H1 (cell line): ENCODE measurements around the gene CSRNP3. TPM values are rescaled to one million over a fixed set of nuclear protein-coding genes. Genes with fewer than 3 reads are reported as not detected.
A peak's percentile ranks its signal among the peaks of the same experiment; 100 is the strongest.

Experiments
- CTCF ChIA-PET: fragments of 300-600 bp; sonication (Branson Sonifier 250); formaldehyde crosslinking; loops from one replicate; lab custom pipeline; 2021; ENCODE audit not compliant: partially characterized antibody; lab: Charles Lee
- POLR2A ChIA-PET: fragments of 300-600 bp; sonication (Branson Sonifier 250); formaldehyde crosslinking; loops from one replicate; lab custom pipeline; 2021; ENCODE audit warnings: inconsistent platforms; ENCODE audit not compliant: partially characterized antibody; lab: Charles Lee
- DNase-seq, 2 experiments: peaks; one replicate each; pipeline versions ENCODE4 v3.0.0 to v3.0.0-alpha.2; 2010 to 2022; ENCODE audit warnings: low spot score in 2 of 2, low read depth in 1 of 2, mixed read lengths in 1 of 2
- FAIRE-seq: peaks from 2 replicates; lab custom pipeline; 2011; peaks lifted over from hg19 to GRCh38; lab: Jason Lieb, UNC
- H2AFZ ChIP-seq: 2 replicates; pipeline ENCODE4 v1.8.1; 2012; ENCODE audit warnings: low read length, inconsistent platforms
- H2AK5ac ChIP-seq: 2 replicates; pipeline ENCODE4 v1.6.1; 2013; ENCODE audit warnings: low read depth, low read length
- H2BK120ac ChIP-seq: replicated peaks from 2 replicates; pipeline ENCODE3; 2013; ENCODE audit warnings: low read depth, low read length, inconsistent platforms
- H2BK12ac ChIP-seq: 2 replicates; pipeline ENCODE4 v1.6.1; 2013; ENCODE audit warnings: low read depth, low read length
- H2BK15ac ChIP-seq: 2 replicates; pipeline ENCODE4 v1.6.1; 2013; ENCODE audit warnings: low read length
- H2BK20ac ChIP-seq: 2 replicates; pipeline ENCODE4 v1.6.1; 2013; ENCODE audit warnings: low read length
- H2BK5ac ChIP-seq: 2 replicates; pipeline ENCODE4 v1.6.1; 2013; ENCODE audit warnings: low read depth, low read length
- H3K14ac ChIP-seq: 2 replicates; pipeline ENCODE4 v1.6.1; 2013; ENCODE audit warnings: inconsistent platforms; ENCODE audit not compliant: insufficient read length
- H3K18ac ChIP-seq: 2 replicates; pipeline ENCODE4 v1.6.1; 2013; ENCODE audit warnings: low read length; ENCODE audit errors: extremely low read depth
- H3K23ac ChIP-seq: 2 replicates; pipeline ENCODE4 v1.6.1; 2013; ENCODE audit warnings: inconsistent platforms; ENCODE audit not compliant: insufficient read length
- H3K23me2 ChIP-seq: 2 replicates; pipeline ENCODE4 v1.6.1; 2013; ENCODE audit warnings: low read depth, low read length
- H3K27ac ChIP-seq: 2 replicates; pipeline ENCODE4 v1.6.1; 2011; ENCODE audit warnings: low read depth, low read length, inconsistent platforms
- H3K27me3 ChIP-seq, 4 experiments: replicated peaks in 1 of 4; 1 replicate in 1 of 4; 2 replicates in 3 of 4; pipeline versions ENCODE4 v1.6.1 to v1.8.1; 2011 to 2013; ENCODE audit warnings: low read length in 3 of 4, mild to moderate bottlenecking in 3 of 4, inconsistent platforms in 2 of 4, mixed read lengths in 2 of 4, moderate library complexity in 1 of 4; ENCODE audit not compliant: control insufficient read depth in 3 of 4, insufficient read depth in 3 of 4; ENCODE audit errors: extremely low read depth in 1 of 4
- H3K36me3 ChIP-seq, 4 experiments: 2 replicates each; pipeline versions ENCODE4 v1.6.1 to v1.8.1; 2011 to 2013; ENCODE audit warnings: mild to moderate bottlenecking in 4 of 4, low read length in 3 of 4, moderate library complexity in 2 of 4, control low read depth in 1 of 4, inconsistent platforms in 1 of 4; ENCODE audit not compliant: insufficient read depth in 4 of 4, control insufficient read depth in 2 of 4
- H3K4ac ChIP-seq: replicated peaks from 2 replicates; pipeline ENCODE3; 2013; ENCODE audit warnings: low read length, low read depth, mixed read lengths, inconsistent platforms; ENCODE audit not compliant: insufficient read length
- H3K4me1 ChIP-seq, 4 experiments: replicated peaks in 1 of 4; 1 replicate in 1 of 4; 2 replicates in 3 of 4; pipeline versions ENCODE4 v1.6.1 to v1.8.1; 2011 to 2013; ENCODE audit warnings: low read length in 3 of 4, inconsistent platforms in 2 of 4, mixed read lengths in 1 of 4; ENCODE audit not compliant: insufficient read depth in 4 of 4, control insufficient read depth in 3 of 4
- H3K4me2 ChIP-seq, 2 experiments: 2 replicates each; pipeline versions ENCODE4 v1.6.1 to v1.8.1; 2011 to 2013; ENCODE audit warnings: low read depth in 2 of 2, low read length in 2 of 2, control low read depth in 1 of 2, inconsistent platforms in 1 of 2, mild to moderate bottlenecking in 1 of 2; ENCODE audit not compliant: insufficient read depth in 1 of 2
- H3K4me3 ChIP-seq, 4 experiments: fragments of 200-600, 300-600 bp in 1 of 4; sonication (generic), shearing (Covaris generic), sonication (Bioruptor Twin) in 1 of 4; 2 replicates each; pipeline versions ENCODE4 v1.5.1 to v1.8.1; 2011 to 2016; ENCODE audit warnings: low read length in 4 of 4, low read depth in 3 of 4, control low read depth in 2 of 4, inconsistent platforms in 2 of 4, mild to moderate bottlenecking in 2 of 4, mixed read lengths in 1 of 4, moderate library complexity in 1 of 4; ENCODE audit not compliant: insufficient read depth in 2 of 4; ENCODE audit errors: extremely low read depth in 1 of 4
- H3K56ac ChIP-seq: replicated peaks from 2 replicates; pipeline ENCODE3; 2013; ENCODE audit warnings: low read depth, mild to moderate bottlenecking, mixed read lengths, low read length, inconsistent platforms; ENCODE audit not compliant: insufficient read length
- H3K79me1 ChIP-seq: 2 replicates; pipeline ENCODE4 v1.6.1; 2013; ENCODE audit warnings: low read depth, low read length, control low read depth
- H3K79me2 ChIP-seq, 2 experiments: 2 replicates each; pipeline versions ENCODE4 v1.6.1 to v1.8.1; 2012 to 2013; ENCODE audit warnings: low read length in 2 of 2, mild to moderate bottlenecking in 2 of 2, inconsistent platforms in 1 of 2; ENCODE audit not compliant: insufficient read depth in 2 of 2, control insufficient read depth in 1 of 2
- H3K9ac ChIP-seq, 4 experiments: replicated peaks in 1 of 4; 1 replicate in 1 of 4; 2 replicates in 3 of 4; pipeline versions ENCODE4 v1.6.1 to v1.8.1; 2011 to 2013; ENCODE audit warnings: low read depth in 3 of 4, low read length in 3 of 4, control low read depth in 2 of 4, mild to moderate bottlenecking in 2 of 4, moderate library complexity in 2 of 4, inconsistent platforms in 1 of 4; ENCODE audit errors: extremely low read depth in 1 of 4
- H3K9me3 ChIP-seq, 2 experiments: 2 replicates each; pipeline versions ENCODE4 v1.6.1 to v1.8.1; 2012 to 2013; ENCODE audit warnings: mild to moderate bottlenecking in 2 of 2, moderate library complexity in 2 of 2, control low read depth in 1 of 2, inconsistent platforms in 1 of 2, low read depth in 1 of 2, low read length in 1 of 2, mixed read lengths in 1 of 2; ENCODE audit not compliant: insufficient read depth in 2 of 2
- H4K20me1 ChIP-seq, 2 experiments: replicated peaks in 1 of 2; 2 replicates each; pipeline versions ENCODE3 to v1.8.1; 2011 to 2013; ENCODE audit warnings: inconsistent platforms in 2 of 2, low read length in 2 of 2, mild to moderate bottlenecking in 1 of 2; ENCODE audit not compliant: insufficient read depth in 2 of 2, control insufficient read depth in 1 of 2
- H4K5ac ChIP-seq: 2 replicates; pipeline ENCODE4 v1.6.1; 2013; ENCODE audit warnings: low read length, low read depth, mixed read lengths, inconsistent platforms; ENCODE audit not compliant: insufficient read length
- H4K8ac ChIP-seq: 2 replicates; pipeline ENCODE4 v1.8.0; 2013; ENCODE audit warnings: mild to moderate bottlenecking, moderate library complexity, low read length, inconsistent platforms; ENCODE audit not compliant: insufficient read depth; ENCODE audit errors: extremely low read depth
- H4K91ac ChIP-seq: replicated peaks from 2 replicates; pipeline ENCODE3; 2013; ENCODE audit warnings: low read length, mixed read lengths, inconsistent platforms; ENCODE audit not compliant: insufficient read length
- HDAC2 ChIP-seq, 2 experiments: fragments of 300-600 bp in 1 of 2; sonication (generic) in 1 of 2; IDR thresholded peaks; 2 replicates each; pipeline ENCODE4 v1.6.1; 2011 to 2012; ENCODE audit warnings: low read depth in 2 of 2, low read length in 2 of 2, mild to moderate bottlenecking in 2 of 2, moderate library complexity in 2 of 2, borderline replicate concordance in 1 of 2, inconsistent platforms in 1 of 2
- TEAD4 ChIP-seq: IDR thresholded peaks from 2 replicates; pipeline ENCODE4 v1.6.1; 2012; ENCODE audit warnings: low read depth, low read length, inconsistent platforms, mixed read lengths
- WGBS, 2 experiments: shearing (Covaris generic) in 1 of 2; methylation state at CpG; one replicate each; pipeline versions ENCODE4 v1.1.6 to v1.1.7; 2013 to 2015; ENCODE audit warnings: low lambda C conversion rate in 2 of 2, mixed read lengths in 2 of 2, inconsistent platforms in 1 of 2, low coverage in 1 of 2, missing lambda C conversion rate in 1 of 2; ENCODE audit not compliant: insufficient replicate concordance in 2 of 2, insufficient coverage in 1 of 2, insufficient read length in 1 of 2; ENCODE audit errors: extremely low coverage in 1 of 2, missing lambda C conversion rate in 1 of 2; 5-methylcytosine and 5-hydroxymethylcytosine counted together
- polyA plus RNA-seq, 7 experiments: library from polyadenylated mRNA; depleted of rRNA in 3 of 7; stranded (reverse) in 5 of 7; unstranded in 2 of 7; fragments of >200 nt in 5 of 7; fragments of 200-250 nt in 2 of 7; gene quantifications; 1 replicate in 5 of 7; 2 replicates in 1 of 7; 4 replicates in 1 of 7; pipeline versions ENCODE4 v1.2.1 to v1.2.3, GENCODE V29; 2011 to 2013; ENCODE audit warnings: missing spikeins in 2 of 7, mixed read lengths in 2 of 7
- total RNA-seq: library from RNA; stranded (reverse); fragmentation: NEBNext Ultra II Directional; extraction: Animal tissue kit (Norgen Biotek cat#: 25700); gene quantifications from 2 replicates; pipeline ENCODE4 v1.2.1, GENCODE V29; 2021

CSRNP3 gene
- total and polyA plus RNA-seq, 2 of the 8 experiments (the other 6 are each of a cell fraction or from before 2014, with no cell fraction given) = 1.3 to 6.5 TPM

DNA sequence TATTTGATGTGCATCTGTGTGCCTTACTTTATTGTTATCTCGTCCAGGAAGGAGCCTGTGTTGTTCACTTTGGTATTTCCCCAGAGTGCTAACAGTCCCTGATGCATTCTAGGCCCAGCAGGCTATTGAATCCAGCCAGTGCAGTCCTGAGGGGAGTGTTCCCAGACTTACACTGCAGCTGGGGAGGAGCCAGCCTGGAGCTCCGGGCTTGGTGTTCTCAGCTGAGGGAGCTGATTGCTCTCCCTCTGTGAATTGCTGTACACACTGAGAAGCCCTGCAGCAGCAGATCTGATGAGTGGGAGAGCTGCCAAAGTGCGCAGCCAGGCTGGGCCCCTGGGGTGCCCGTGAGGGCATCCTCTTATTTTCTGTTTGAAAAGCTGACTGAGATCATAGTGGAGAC, 165.4 kb downstream of the CSRNP3 start:
- CTCF ChIA-PET = interaction anchor here (1.5 kb wide), 1 partner anchor 144 kb away, joined by 3 read pairs; no protein-coding TSS in a partner anchor
- H2BK5ac ChIP-seq = 0 out of 2 replicates have a peak overlapping the region, but pooled peaks have one; percentile 14
- H2BK12ac ChIP-seq = no peak overlapping the region; the same call in 1 of the 2 replicates
- H3K18ac ChIP-seq = 0 out of 2 replicates have a peak overlapping the region, but pooled peaks have one; percentile 4
- H3K23ac ChIP-seq = no peak overlapping the region
- H2AK5ac ChIP-seq = no peak overlapping the region
- H3K4me2 ChIP-seq = peak overlapping the region; percentile 13 to 23; a peak in 2 of 4 replicates
- H3K79me2 ChIP-seq = no peaks in the 10 kb centered on the region
- H2BK120ac ChIP-seq = no peak overlapping the region
- no peak overlapping the region for H3K14ac ChIP-seq
- no peak overlapping the region for H2BK20ac ChIP-seq
- no peak overlapping the region for H3K4me3 ChIP-seq
- H3K9me3 ChIP-seq = no peaks in the 10 kb centered on the region
- no peak for TF ChIP-seq HDAC2 (IDR thresholded peaks at IDR 0.05; ENCODE audit: borderline replicate concordance in 1 of 2, low read depth in 2 of 2, low read length in 2 of 2)
- TF ChIP-seq TEAD4 = peak; percentile 60
- TF ChIP-seq, all 59 proteins: peak for 1
- Histone ChIP-seq H4K8ac (no peak overlapping the region; the same call in 1 of the 2 replicates), H3K4me1 (peaks cover 4 to 30% (median 11%) of the 10 kb centered on the region in 4 experiments), H3K36me3 (no peaks in the 10 kb centered on the region), H4K5ac (peak overlapping the region; percentile 11), H4K91ac (peak overlapping the region; percentile 20), H3K56ac (no peak overlapping the region), H3K79me1 (no peaks in the 10 kb centered on the region), H3K9ac (no peak overlapping the region), H3K27me3 (no peaks in the 10 kb centered on the region), H2BK15ac (no peak overlapping the region), H2AFZ (no peak overlapping the region), H3K27ac (0 out of 2 replicates have a peak overlapping the region, but pooled peaks have one; percentile 15), H3K4ac (no peak overlapping the region), H4K20me1 (no peaks in the 10 kb centered on the region), H3K23me2 (no peaks in the 10 kb centered on the region)
- POLR2A ChIA-PET = interaction anchor here (0.6 kb wide), 1 partner anchor 149 kb away, joined by 3 read pairs; no protein-coding TSS in a partner anchor
- WGBS, 2 experiments = 59% methylated on average over 4 of the region's 4 CpGs; no CpG with 5 or more reads in 1 of the 2 experiments
- peak; percentile 25 to 57 for DNase-seq
- peak; percentile 45 for FAIRE-seq
